BLaER1 treated with 17β-estradiol and CSF1 and Interleukin-3, amounts not matched to agents 10 nM and 100 nM (cell line): ENCODE measurements around the gene RABL6.

Source experiments
- H3K27ac ChIP-seq, 11 experiments: shearing (Covaris generic); formaldehyde crosslinking; 2 replicates each; pipeline ENCODE4 v1.8.1; 2022
- H3K27me3 ChIP-seq, 11 experiments: shearing (Covaris generic); formaldehyde crosslinking; 2 replicates each; pipeline ENCODE4 v1.8.1; 2022
- H3K36me3 ChIP-seq, 11 experiments: shearing (Covaris generic); formaldehyde crosslinking; 2 replicates each; pipeline ENCODE4 v1.8.1; 2022
- H3K4me1 ChIP-seq, 10 experiments: shearing (Covaris generic); formaldehyde crosslinking; 2 replicates each; pipeline ENCODE4 v1.8.1; 2022
- H3K4me2 ChIP-seq, 11 experiments: shearing (Covaris generic); formaldehyde crosslinking; 2 replicates each; pipeline ENCODE4 v1.8.1; 2022
- H3K4me3 ChIP-seq, 10 experiments: shearing (Covaris generic); formaldehyde crosslinking; 2 replicates each; pipeline ENCODE4 v1.8.1; 2022
- H3K9ac ChIP-seq, 11 experiments: shearing (Covaris generic); formaldehyde crosslinking; 2 replicates each; pipeline ENCODE4 v1.8.1; 2022
- H3K9me3 ChIP-seq, 11 experiments: shearing (Covaris generic); formaldehyde crosslinking; replicated peaks in 1 of 11; 2 replicates each; pipeline ENCODE4 v1.8.1; 2022
- H4K20me1 ChIP-seq, 11 experiments: shearing (Covaris generic); formaldehyde crosslinking; 2 replicates each; pipeline ENCODE4 v1.8.1; 2022
- Cebpa-rat ChIP-seq, 11 experiments: shearing (Covaris generic); IDR thresholded peaks; 2 replicates each; pipeline ENCODE4 v1.8.1; 2022

RABL6 gene

DNA sequence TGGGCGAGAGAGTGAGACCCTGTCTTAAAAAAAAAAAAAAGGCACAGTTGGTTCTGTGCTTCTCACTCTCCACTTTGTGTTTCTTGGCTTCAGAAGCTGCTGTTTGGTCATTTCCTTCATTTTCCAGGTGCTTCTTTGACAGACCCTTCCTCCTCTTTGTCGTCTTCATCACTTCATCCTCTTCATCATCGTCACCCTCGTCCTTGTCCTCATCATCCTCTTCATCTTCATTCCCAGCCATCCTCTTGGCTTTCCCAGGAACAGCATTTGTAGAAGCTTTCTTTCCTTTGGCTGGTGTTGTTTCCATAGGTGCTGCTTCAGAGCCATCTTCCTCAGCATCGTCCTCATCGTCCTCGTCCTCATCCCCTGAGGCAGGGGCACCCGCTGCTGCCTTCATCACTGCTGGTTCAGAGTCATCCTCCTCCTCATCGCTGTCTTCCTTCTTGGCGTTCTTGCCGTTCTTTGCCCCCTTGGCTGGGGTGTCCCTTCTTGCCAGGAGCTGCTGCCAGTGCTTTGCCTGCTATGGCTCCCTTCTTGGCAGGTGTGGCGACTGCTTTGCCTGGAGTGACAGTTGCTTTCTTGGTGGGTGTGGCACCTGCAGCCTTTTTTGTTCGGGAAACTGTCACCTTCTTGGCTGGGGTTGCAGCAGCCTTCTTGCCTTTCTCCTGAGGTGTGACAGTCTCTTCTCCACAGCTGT, 7.1 kb downstream of the RABL6 start:
- no peak for TF ChIP-seq Cebpa-rat (IDR thresholded peaks at IDR 0.05)
- no peaks in the 10 kb centered on the region for H3K27me3 ChIP-seq
- peaks cover 13 to 44% (median 27%) of the 10 kb centered on the region in 10 experiments for H3K4me1 ChIP-seq
- H3K4me3 ChIP-seq, result no peak overlapping the region
- H3K4me2 ChIP-seq, result no peak overlapping the region; a peak in 1 of 22 replicates
- peak overlapping the region in 4 of 11 experiments; percentile 3 to 36 (median 5); a peak in 2 of 22 replicates for H3K9ac ChIP-seq
- H4K20me1 ChIP-seq, result peaks cover 36 to 98% (median 82%) of the 10 kb centered on the region in 11 experiments; a peak in 21 of 22 replicates
- H3K27ac ChIP-seq, result no peak overlapping the region
- no peaks in the 10 kb centered on the region for H3K9me3 ChIP-seq
- H3K36me3 ChIP-seq, result peaks cover 50 to 98% (median 87%) of the 10 kb centered on the region in 11 experiments

DNA sequence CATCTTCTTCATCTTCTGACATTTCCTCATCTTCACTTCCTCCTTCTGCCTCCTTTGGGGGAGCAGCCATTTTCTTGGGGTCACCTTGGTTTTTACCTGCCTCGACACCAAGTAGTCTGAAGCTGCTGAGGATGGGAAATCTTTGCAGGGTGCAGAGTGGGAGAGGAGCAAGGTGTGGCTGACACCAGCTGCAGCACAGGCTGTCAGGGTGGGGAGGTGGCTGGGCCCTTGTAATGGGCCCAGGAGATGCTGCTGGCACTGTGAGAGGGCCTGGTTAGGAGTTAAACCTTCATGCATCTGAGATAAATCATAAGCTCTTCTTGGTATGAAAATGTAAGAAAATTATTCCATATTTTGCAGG, 7.7 kb downstream of the RABL6 start:
- Histone ChIP-seq H4K20me1 (peaks cover 30 to 98% (median 81%) of the 10 kb centered on the region in 11 experiments; a peak in 21 of 22 replicates), H3K4me2 (no peak overlapping the region), H3K4me1 (peaks cover 7 to 39% (median 22%) of the 10 kb centered on the region in 10 experiments), H3K4me3 (no peak overlapping the region), H3K9me3 (no peaks in the 10 kb centered on the region), H3K36me3 (peaks cover 46 to 98% (median 84%) of the 10 kb centered on the region in 11 experiments), H3K9ac (peak overlapping the region in 3 of 11 experiments; percentile 5 to 36 (median 5); a peak in 1 of 22 replicates), H3K27me3 (no peaks in the 10 kb centered on the region), H3K27ac (no peak overlapping the region)
- no peak for TF ChIP-seq Cebpa-rat (IDR thresholded peaks at IDR 0.05)

DNA sequence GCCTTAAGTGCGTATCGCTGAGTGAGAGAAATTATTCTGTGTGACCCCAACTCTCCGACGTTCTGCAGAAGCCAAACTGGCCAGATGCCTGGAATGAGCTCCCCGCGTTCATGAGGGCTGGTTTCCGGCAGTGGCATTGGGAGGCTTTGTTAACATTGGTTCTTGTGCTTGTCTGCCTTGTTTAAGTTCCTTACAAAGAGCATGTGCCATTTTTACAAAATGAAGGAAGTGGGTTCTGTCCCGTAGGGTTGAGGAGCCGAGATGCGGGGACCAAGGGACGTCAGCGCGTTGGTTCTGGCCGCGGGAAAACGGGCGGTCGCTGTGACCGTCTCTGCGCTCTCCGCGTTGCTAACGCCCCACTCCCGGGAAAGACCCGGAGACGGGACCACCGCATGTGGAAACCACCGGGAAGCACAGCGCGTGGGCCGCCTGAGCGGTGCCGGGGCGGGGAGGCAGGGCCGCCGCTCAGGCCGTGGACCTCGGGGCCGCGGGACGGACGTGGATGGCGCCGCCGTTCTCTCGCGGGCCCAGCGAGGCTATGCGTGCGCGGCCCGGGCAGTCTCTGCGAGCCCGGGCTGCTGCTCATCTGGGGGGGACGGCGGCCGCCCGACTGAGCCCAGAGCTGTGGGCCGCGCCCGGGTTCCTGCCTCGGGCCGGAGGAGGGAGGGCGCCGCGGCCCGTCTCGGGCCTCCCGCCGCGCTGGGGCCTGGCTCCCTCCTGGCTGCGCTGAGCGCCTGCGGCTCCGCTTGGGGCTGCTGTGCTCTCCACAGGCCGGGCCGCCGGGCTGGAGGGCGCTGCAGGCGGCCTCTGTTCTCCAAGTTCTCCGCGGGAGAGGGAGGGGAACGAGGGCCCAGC, 13.4 kb downstream of the RABL6 start:
- no peak overlapping the region for H3K9ac ChIP-seq
- H3K4me3 ChIP-seq, result no peak overlapping the region
- no peak for TF ChIP-seq Cebpa-rat (IDR thresholded peaks at IDR 0.05)
- no peaks in the 10 kb centered on the region for H3K9me3 ChIP-seq
- no peaks in the 10 kb centered on the region for H3K27me3 ChIP-seq
- H3K36me3 ChIP-seq, result peaks cover 44 to 94% (median 77%) of the 10 kb centered on the region in 11 experiments
- H3K4me2 ChIP-seq, result no peak overlapping the region
- H3K27ac ChIP-seq, result no peak overlapping the region
- peaks cover 21 to 94% (median 74%) of the 10 kb centered on the region in 11 experiments; a peak in 21 of 22 replicates for H4K20me1 ChIP-seq
- no peaks in the 10 kb centered on the region for H3K4me1 ChIP-seq

DNA sequence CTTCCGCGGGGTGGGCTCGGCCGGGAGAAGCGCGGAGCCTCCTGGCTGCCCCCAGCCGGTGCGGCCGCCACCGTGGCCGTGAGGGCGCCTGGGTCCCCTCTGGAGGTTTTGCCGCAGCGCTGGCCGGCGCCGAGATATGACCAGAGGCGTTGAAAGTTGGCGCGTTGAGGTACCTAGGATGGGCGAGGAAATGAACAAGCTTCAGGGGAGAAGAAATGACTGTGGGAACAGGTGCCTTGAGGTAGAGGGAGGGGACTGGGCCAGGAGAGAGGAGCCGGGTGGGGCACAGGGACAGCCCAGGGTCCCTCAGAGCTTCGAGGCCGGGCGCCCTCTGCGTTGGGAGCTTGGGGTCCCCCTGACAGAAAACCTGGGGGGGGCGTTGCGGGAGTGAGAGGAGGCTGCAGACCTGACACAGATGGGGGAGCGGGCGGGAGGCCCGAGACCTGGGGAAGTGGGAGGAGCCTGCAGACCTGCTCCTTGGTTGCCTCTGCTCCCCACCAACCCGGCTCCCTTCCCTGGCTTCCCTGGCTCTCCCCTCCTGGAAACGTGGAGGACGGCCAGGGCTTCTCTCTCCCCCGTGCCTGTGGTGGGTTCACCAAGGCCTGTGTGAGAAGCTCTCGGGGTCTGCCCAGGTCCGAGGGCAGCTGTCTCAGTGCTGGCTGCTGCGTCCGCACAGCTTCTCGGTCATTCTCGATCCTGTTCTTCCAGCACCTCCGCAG, 14.2 kb downstream of the RABL6 start:
- H3K4me3 ChIP-seq, result no peak overlapping the region
- peaks cover 21 to 94% (median 81%) of the 10 kb centered on the region in 11 experiments; a peak in 21 of 22 replicates for H4K20me1 ChIP-seq
- H3K4me1 ChIP-seq, result no peaks in the 10 kb centered on the region
- H3K36me3 ChIP-seq, result peaks cover 51 to 94% (median 78%) of the 10 kb centered on the region in 11 experiments
- no peaks in the 10 kb centered on the region for H3K9me3 ChIP-seq
- no peak overlapping the region for H3K4me2 ChIP-seq
- H3K27me3 ChIP-seq, result no peaks in the 10 kb centered on the region
- H3K27ac ChIP-seq, result no peak overlapping the region
- H3K9ac ChIP-seq, result no peak overlapping the region
- TF ChIP-seq Cebpa-rat (IDR thresholded peaks at IDR 0.05), result no peak

DNA sequence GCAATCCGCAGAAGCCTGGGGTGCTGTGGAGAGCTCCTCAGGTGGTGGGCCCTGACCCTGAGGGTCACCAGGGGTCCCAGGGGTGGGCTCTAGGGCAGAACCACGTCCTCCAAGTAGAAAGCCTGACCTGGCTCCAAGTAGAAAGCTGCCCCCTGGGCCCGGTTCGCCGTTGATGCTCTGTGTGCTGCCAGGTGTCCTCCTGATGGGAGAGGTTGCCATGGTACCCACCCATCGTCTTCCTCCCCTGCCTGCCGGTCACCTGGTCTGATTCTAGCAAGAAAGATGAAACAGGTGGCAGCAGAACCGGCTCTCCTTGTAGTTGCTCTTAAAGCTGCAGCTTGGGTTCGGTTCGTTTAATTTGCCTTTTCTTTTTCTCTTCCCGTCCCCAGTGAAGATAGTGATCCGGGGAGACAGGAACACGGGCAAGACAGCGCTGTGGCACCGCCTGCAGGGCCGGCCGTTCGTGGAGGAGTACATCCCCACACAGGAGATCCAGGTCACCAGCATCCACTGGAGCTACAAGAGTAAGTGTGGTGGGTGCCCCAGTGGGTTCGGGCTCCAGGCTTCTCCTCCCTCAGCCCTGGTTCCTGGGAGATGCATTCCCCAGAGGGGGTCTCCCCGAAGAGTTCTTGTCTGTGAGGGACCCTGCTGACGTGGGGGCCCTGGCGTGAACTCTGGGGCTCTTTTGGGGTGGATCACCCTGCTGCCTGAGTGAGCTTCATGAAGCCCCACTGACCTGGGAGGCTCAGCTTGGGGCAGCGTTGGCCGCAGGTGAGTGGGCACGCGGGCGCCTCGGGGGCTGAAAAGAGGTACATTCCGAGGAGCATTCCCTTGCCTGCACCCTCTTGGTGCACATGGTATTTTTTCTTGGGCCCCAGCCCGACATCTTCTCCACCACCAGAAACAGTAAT, 15.6 kb downstream of the RABL6 start:
- Histone ChIP-seq H3K27ac (no peak overlapping the region), H3K4me3 (no peak overlapping the region), H3K36me3 (peaks cover 58 to 94% (median 81%) of the 10 kb centered on the region in 11 experiments), H3K9ac (peak overlapping the region in 1 of 11 experiments; percentile 24; a peak in 1 of 22 replicates), H4K20me1 (peaks cover 21 to 94% (median 79%) of the 10 kb centered on the region in 11 experiments; a peak in 21 of 22 replicates), H3K4me1 (no peaks in the 10 kb centered on the region), H3K9me3 (no peaks in the 10 kb centered on the region), H3K27me3 (no peaks in the 10 kb centered on the region), H3K4me2 (no peak overlapping the region)
- TF ChIP-seq Cebpa-rat (IDR thresholded peaks at IDR 0.05), result no peak

DNA sequence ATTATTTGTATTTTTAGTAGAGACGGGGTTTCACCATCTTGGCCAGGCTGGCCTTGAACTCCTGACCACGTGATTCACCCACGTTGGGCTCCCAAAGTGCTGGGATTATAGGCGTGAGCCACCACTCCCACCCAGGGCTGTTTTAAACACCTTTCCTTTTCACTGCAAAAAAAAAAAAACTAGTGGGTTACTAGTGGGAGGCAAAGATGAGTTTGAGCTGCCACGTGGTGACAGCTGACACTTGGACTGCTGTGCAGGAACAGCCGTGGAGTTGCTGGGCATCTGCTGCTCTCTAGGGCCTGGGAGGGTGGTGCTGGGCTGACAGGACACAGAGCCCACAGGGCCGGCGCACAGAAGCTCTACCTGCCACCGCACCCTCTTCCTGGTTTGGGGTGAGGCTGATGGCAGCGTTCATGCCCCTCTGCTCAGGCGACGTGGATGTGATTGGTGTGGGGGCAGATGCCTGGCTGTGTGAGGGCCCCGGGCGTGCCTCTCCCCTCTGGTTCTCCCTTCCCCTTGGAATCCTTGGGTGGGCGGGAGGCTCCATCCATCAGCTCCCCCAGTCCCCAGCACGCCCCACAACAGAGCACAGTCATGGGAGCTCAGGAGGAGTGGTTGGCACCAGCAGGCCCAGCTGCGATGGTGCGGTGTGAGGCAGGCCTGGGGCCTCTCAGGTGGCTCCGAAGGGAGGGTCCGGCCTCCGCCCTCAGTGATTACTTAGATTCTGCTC, 16.9 kb downstream of the RABL6 start:
- peaks cover 21 to 99% (median 77%) of the 10 kb centered on the region in 11 experiments; a peak in 21 of 22 replicates for H4K20me1 ChIP-seq
- no peaks in the 10 kb centered on the region for H3K27me3 ChIP-seq
- H3K9me3 ChIP-seq, result no peaks in the 10 kb centered on the region
- H3K4me2 ChIP-seq, result no peak overlapping the region
- no peak for TF ChIP-seq Cebpa-rat (IDR thresholded peaks at IDR 0.05)
- H3K36me3 ChIP-seq, result peaks cover 71 to 97% (median 87%) of the 10 kb centered on the region in 11 experiments
- no peak overlapping the region for H3K4me3 ChIP-seq
- no peak overlapping the region; a peak in 1 of 22 replicates for H3K9ac ChIP-seq
- no peaks in the 10 kb centered on the region for H3K4me1 ChIP-seq
- H3K27ac ChIP-seq, result no peak overlapping the region

DNA sequence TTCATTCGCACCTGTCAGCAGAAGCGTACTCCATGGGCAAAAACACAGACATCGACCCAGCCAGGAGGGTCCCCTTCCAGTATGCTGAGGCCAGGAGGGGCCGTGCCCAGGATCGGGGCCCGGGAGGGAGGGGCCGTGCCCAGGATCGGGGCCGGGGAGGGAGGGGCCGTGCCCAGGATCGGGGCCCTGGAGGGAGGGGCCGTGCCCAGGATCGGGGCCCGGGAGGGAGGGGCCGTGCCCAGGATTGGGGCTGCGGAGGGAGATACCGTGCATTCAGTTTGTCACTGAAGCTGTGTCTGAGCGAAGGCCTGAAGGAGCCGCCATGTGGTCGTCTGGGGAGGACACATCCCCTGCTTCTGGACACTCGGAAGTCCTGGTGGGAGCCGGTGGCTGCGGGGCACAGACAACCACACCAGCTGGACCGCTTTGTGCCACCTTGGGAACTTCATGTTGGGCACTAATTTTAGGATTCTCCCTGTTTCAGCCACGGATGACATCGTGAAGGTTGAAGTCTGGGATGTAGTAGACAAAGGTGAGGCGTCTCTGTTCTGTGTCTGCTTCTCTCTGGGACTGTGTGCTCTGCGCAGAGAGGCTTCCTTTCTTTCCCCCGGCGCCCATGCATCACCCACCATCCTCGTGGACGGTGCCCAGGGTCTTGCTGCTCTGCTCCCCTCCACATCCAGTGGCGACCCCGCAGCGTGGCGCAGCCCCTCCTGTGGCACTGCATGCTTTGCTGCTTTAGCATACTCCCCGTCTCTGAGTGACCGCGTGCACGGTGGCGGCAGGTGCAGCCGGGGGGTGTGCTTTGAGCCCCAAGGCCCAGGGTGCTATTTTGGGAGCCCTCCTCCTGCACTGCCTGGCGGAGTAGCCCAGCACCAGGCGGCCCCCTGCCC, 17.8 kb downstream of the RABL6 start:
- peaks cover 77 to 97% (median 90%) of the 10 kb centered on the region in 11 experiments for H3K36me3 ChIP-seq
- no peaks in the 10 kb centered on the region for H3K27me3 ChIP-seq
- H3K27ac ChIP-seq, result no peak overlapping the region
- H3K4me3 ChIP-seq, result no peak overlapping the region
- H3K4me2 ChIP-seq, result no peak overlapping the region
- no peak overlapping the region for H3K9ac ChIP-seq
- H4K20me1 ChIP-seq, result peaks cover 21 to 99% (median 77%) of the 10 kb centered on the region in 11 experiments; a peak in 21 of 22 replicates
- no peaks in the 10 kb centered on the region for H3K9me3 ChIP-seq
- H3K4me1 ChIP-seq, result no peaks in the 10 kb centered on the region
- no peak for TF ChIP-seq Cebpa-rat (IDR thresholded peaks at IDR 0.05)
